Osteoblast (primary cell): Measurements from ENCODE around the gene TELO2. TPM values are rescaled to one million over a fixed set of nuclear protein-coding genes. Genes with fewer than 3 reads are reported as not detected.

Experiments
- DNase-seq: peaks from one replicate; pipeline ENCODE4 v3.0.0; 2011; ENCODE audit warnings: low spot score, mixed read lengths; ENCODE audit not compliant: insufficient read length; ENCODE audit errors: missing footprints
- H2AFZ ChIP-seq: 2 replicates; pipeline ENCODE4 v1.6.0; 2011; ENCODE audit warnings: mild to moderate bottlenecking, low read length
- H3K27ac ChIP-seq: 2 replicates; pipeline ENCODE4 v1.5.1; 2011; ENCODE audit warnings: mild to moderate bottlenecking, low read depth, low read length, moderate library complexity
- H3K27me3 ChIP-seq: 2 replicates; pipeline ENCODE4 v1.6.0; 2012; ENCODE audit warnings: mild to moderate bottlenecking, control low read depth, inconsistent platforms, low read length, moderate library complexity; ENCODE audit not compliant: insufficient read depth
- H3K36me3 ChIP-seq: 2 replicates; pipeline ENCODE4 v1.5.1; 2011; ENCODE audit warnings: mild to moderate bottlenecking, low read length, control low read depth, moderate library complexity; ENCODE audit not compliant: insufficient read depth
- H3K4me1 ChIP-seq: 2 replicates; pipeline ENCODE4 v1.5.1; 2011; ENCODE audit warnings: mild to moderate bottlenecking, low read length, control low read depth, moderate library complexity; ENCODE audit not compliant: insufficient read depth
- H3K4me2 ChIP-seq: 2 replicates; pipeline ENCODE4 v1.6.0; 2011; ENCODE audit warnings: mild to moderate bottlenecking, low read length; ENCODE audit not compliant: insufficient read depth
- H3K4me3 ChIP-seq: fragments of 200-600 bp; sonication (generic); 3 replicates; pipeline ENCODE4 v1.5.1; 2012; ENCODE audit warnings: mild to moderate bottlenecking, low read length, inconsistent platforms; ENCODE audit not compliant: insufficient read depth
- H3K79me2 ChIP-seq: 2 replicates; pipeline ENCODE4 v1.6.0; 2012; ENCODE audit warnings: mild to moderate bottlenecking, low read length, control low read depth, inconsistent platforms; ENCODE audit not compliant: insufficient read depth
- H3K9me3 ChIP-seq: 2 replicates; pipeline ENCODE4 v1.5.1; 2011; ENCODE audit warnings: low read depth, low read length, control low read depth
- H4K20me1 ChIP-seq: 2 replicates; pipeline ENCODE4 v1.6.0; 2012; ENCODE audit warnings: mild to moderate bottlenecking, low read length, control low read depth; ENCODE audit not compliant: insufficient read depth
- total RNA-seq: library from RNA; depleted of rRNA; stranded (reverse); fragments of >200 nt; gene quantifications from 2 replicates; pipeline ENCODE4 v1.2.3, GENCODE V29; 2012
- TF ChIP-seq, protein P1 (sequence below): IDR thresholded peaks from 2 replicates; pipeline ENCODE4 v1.5.1; 2011; ENCODE audit warnings: mild to moderate bottlenecking, low read depth, low read length, moderate library complexity; ENCODE audit errors: extremely low read depth

Gene TELO2
- total RNA-seq, 1 donor: 18.1 TPM

DNA sequence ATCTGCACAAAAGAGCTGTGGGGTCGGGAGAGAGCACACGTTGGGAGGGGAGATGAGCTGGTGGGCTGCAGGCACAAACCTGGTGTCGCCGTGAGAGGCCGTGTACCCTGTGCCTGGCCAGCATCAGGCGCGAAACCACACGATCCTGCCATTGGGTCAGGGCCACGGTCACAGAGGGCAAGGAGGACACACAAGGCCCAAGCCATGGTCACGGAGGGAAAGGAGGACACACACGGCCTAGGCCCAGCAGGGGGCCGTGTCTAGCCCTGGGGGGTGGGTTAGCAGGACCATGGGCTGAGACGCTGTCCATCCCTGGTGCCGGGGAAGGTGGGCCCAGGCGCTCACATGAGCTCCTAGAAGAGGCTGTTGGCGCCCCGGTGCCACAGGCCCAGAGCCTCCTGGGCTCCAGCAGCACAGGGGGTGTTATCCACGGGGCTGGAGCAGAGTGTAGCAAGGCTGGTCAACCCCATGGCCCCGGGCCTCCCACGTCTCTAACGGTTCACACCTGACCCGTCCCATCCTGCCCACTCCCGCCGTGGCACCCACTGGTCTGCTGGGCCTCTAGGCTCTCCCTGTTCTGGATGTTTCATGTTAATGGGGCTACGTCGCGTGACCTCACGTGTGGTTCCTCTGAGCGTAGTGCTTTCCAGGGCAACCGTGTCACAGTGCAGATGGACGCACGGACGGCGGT, 41.3 kb upstream of the TELO2 start:
- TF ChIP-seq, protein P1, sequence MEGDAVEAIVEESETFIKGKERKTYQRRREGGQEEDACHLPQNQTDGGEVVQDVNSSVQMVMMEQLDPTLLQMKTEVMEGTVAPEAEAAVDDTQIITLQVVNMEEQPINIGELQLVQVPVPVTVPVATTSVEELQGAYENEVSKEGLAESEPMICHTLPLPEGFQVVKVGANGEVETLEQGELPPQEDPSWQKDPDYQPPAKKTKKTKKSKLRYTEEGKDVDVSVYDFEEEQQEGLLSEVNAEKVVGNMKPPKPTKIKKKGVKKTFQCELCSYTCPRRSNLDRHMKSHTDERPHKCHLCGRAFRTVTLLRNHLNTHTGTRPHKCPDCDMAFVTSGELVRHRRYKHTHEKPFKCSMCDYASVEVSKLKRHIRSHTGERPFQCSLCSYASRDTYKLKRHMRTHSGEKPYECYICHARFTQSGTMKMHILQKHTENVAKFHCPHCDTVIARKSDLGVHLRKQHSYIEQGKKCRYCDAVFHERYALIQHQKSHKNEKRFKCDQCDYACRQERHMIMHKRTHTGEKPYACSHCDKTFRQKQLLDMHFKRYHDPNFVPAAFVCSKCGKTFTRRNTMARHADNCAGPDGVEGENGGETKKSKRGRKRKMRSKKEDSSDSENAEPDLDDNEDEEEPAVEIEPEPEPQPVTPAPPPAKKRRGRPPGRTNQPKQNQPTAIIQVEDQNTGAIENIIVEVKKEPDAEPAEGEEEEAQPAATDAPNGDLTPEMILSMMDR: no peak
- no peak for DNase-seq
- Histone ChIP-seq H3K79me2 (no peaks in the 10 kb centered on the region), H3K4me2 (no peak overlapping the region), H3K36me3 (peaks cover 14% of the 10 kb centered on the region), H3K4me1 (no peaks in the 10 kb centered on the region), H2AFZ (no peak overlapping the region), H3K4me3 (no peak overlapping the region), H3K27me3 (no peaks in the 10 kb centered on the region), H3K27ac (no peak overlapping the region), H3K9me3 (no peaks in the 10 kb centered on the region), H4K20me1 (no peaks in the 10 kb centered on the region)

DNA sequence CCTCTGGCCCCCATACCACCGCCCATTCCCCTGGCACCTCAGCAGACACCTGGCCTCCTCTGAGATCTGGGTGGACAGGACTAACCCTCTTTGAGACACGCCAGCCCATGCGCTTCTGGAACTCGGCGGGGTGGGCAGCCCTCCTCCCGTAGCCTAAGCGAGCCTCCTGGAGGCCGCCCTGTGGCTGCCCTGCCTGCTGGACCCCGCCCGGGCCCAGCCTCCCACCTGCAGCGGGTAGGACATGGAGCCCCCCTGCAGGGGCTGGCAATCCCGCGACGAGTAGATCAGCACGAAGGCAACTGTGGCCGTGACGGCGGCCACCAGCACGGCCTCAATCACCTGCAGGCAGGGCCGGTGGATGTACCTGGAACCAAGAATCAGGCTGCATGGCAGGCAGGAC, 40.6 kb upstream of the TELO2 start:
- Histone ChIP-seq H3K79me2 (peaks cover under 1% of the 10 kb centered on the region), H3K36me3 (peaks cover 14% of the 10 kb centered on the region), H3K4me1 (no peaks in the 10 kb centered on the region), H2AFZ (no peak overlapping the region), H4K20me1 (no peaks in the 10 kb centered on the region), H3K4me2 (no peak overlapping the region), H3K9me3 (no peaks in the 10 kb centered on the region), H3K27ac (no peak overlapping the region), H3K4me3 (no peak overlapping the region), H3K27me3 (no peaks in the 10 kb centered on the region)
- DNase-seq: no peak
- TF ChIP-seq, protein P1: no peak

DNA sequence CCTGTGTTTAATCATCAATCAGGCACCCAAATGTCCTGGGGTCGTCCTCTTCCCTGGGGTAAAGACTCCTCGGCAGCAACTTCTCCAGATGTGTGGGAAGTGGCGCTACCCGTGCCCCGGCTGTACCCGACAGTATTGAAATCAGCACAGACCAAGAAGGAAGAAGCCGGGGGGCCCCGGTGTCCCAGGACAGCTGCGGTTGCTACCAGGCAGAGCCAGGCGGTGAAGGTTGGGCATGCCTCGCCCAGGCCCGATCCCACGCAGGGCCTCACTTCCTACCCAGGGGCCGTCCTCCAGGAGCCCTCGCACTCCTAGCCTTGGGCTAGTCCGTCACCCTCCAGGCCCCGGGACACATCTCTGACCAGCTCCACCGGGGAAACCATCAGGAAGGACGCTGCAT, 39.8 kb upstream of the TELO2 start:
- DNase-seq: no peak
- TF ChIP-seq, protein P1: no peak
- no peak overlapping the region for H3K27ac ChIP-seq

DNA sequence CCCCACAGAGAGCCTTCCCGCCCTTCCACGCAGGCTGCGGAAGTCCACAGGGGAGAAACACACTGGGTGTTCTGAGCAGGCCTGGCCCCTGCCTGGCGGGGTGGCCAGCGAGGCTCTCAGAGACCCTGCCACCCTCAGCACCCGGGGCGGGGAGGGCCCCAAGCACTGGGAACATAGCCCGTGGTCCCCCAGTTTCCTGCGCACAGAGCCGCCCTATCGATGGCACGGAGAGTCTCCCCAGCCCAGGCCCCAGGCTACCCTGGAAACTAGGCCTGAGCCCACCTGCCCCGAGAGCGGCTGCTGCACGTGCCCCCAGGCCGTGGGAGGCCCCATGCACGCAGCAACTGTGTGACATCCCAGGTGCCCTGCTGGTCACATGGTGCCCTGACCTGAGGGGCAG, 38.6 kb upstream of the TELO2 start:
- TF ChIP-seq, protein P1: no peak
- no peaks in the 10 kb centered on the region for H3K9me3 ChIP-seq
- H3K27me3 ChIP-seq: no peaks in the 10 kb centered on the region
- DNase-seq: no peak
- no peak overlapping the region for H2AFZ ChIP-seq
- no peak overlapping the region for H3K27ac ChIP-seq
- H3K4me1 ChIP-seq: no peaks in the 10 kb centered on the region
- peaks cover 11% of the 10 kb centered on the region for H3K79me2 ChIP-seq
- peaks cover 14% of the 10 kb centered on the region for H3K36me3 ChIP-seq
- no peak overlapping the region for H3K4me2 ChIP-seq
- no peak overlapping the region for H3K4me3 ChIP-seq
- H4K20me1 ChIP-seq: no peaks in the 10 kb centered on the region

More for the DNA sequence above, 39.8 kb upstream of the TELO2 start:
- Histone ChIP-seq H3K4me1 (no peaks in the 10 kb centered on the region), H3K79me2 (peaks cover 5% of the 10 kb centered on the region), H3K9me3 (no peaks in the 10 kb centered on the region), H2AFZ (no peak overlapping the region), H4K20me1 (no peaks in the 10 kb centered on the region), H3K4me2 (no peak overlapping the region), H3K27me3 (no peaks in the 10 kb centered on the region), H3K4me3 (no peak overlapping the region), H3K36me3 (peaks cover 14% of the 10 kb centered on the region)
